Measurements from ENCODE around the gene PIGB.
A peak's percentile ranks its signal among the peaks of the same experiment; 100 is the strongest.
"Not testable (repeated sequence)": the region's sequence is repeated elsewhere in the genome, so short reads cannot be mapped to it uniquely, and the experiment has no call there.

The PIGB gene

GRCh38 chr15:55302801-55303200 lies 16.2 kb upstream of the PIGB start:
- DNase-seq: not testable (repeated sequence)

GRCh38 chr15:55319537-55320237 lies 665 bp downstream of the PIGB start:
- DNase-seq: peak; percentile 17

GRCh38 chr15:55320238-55320550 lies 1.2 kb downstream of the PIGB start:
- no peak for DNase-seq

- DNase-seq: no peak
Observed at GRCh38 chr15:55320963-55321362, 1.9 kb downstream of the PIGB start.

- no peak for DNase-seq
Observed at GRCh38 chr15:55322467-55322866, 3.4 kb downstream of the PIGB start.

GRCh38 chr15:55327387-55327786 lies 8.4 kb downstream of the PIGB start:
- DNase-seq: no peak

GRCh38 chr15:55334371-55334770 lies 15.3 kb downstream of the PIGB start:
- no peak for DNase-seq

GRCh38 chr15:55334997-55335396 lies 16.0 kb downstream of the PIGB start:
- no peak for DNase-seq

- no peak for DNase-seq
Observed at GRCh38 chr15:55337160-55337559, 18.1 kb downstream of the PIGB start.

GRCh38 chr15:55343168-55343567 lies 24.1 kb downstream of the PIGB start:
- no peak for DNase-seq

GRCh38 chr15:55344206-55344605 lies 25.2 kb downstream of the PIGB start:
- DNase-seq: no peak

GRCh38 chr15:55348281-55348778 lies 29.3 kb downstream of the PIGB start:
- DNase-seq: no peak

- DNase-seq: no peak
Observed at GRCh38 chr15:55349282-55349681, 30.3 kb downstream of the PIGB start.

- no peak for DNase-seq
Observed at GRCh38 chr15:55353025-55353424, 34.0 kb downstream of the PIGB start.

- DNase-seq: no peak
Observed at GRCh38 chr15:55356985-55357585, 38.1 kb downstream of the PIGB start.

- DNase-seq: no peak
Observed at GRCh38 chr15:55357774-55358173, 38.8 kb downstream of the PIGB start.

- no peak for DNase-seq
Observed at GRCh38 chr15:55358471-55358870, 39.4 kb downstream of the PIGB start.

- no peak for DNase-seq
Observed at GRCh38 chr15:55360256-55360655, 41.2 kb downstream of the PIGB start.

GRCh38 chr15:55361048-55361447 lies 42.0 kb downstream of the PIGB start:
- no peak for DNase-seq

GRCh38 chr15:55362641-55363040 lies 43.6 kb downstream of the PIGB start:
- DNase-seq: no peak

GRCh38 chr15:55366981-55367380 lies 48.0 kb downstream of the PIGB start:
- DNase-seq: no peak

GRCh38 chr15:55372701-55373440 lies 53.8 kb downstream of the PIGB start:
- DNase-seq: no peak

GRCh38 chr15:55379095-55379494 lies 60.1 kb downstream of the PIGB start:
- no peak for DNase-seq

GRCh38 chr15:55381595-55381994 lies 62.6 kb downstream of the PIGB start:
- DNase-seq: no peak
